GM12873 (cell line): ENCODE data around the gene NPAS3.

Experiments used
- CTCF ChIP-seq: IDR thresholded peaks from 2 replicates; pipeline ENCODE4 v1.5.1; 2012; ENCODE audit warnings: low read depth, mild to moderate bottlenecking, moderate library complexity, low read length, control low read depth; ENCODE audit not compliant: insufficient read depth; ENCODE audit errors: missing control alignments

The NPAS3 gene

DNA sequence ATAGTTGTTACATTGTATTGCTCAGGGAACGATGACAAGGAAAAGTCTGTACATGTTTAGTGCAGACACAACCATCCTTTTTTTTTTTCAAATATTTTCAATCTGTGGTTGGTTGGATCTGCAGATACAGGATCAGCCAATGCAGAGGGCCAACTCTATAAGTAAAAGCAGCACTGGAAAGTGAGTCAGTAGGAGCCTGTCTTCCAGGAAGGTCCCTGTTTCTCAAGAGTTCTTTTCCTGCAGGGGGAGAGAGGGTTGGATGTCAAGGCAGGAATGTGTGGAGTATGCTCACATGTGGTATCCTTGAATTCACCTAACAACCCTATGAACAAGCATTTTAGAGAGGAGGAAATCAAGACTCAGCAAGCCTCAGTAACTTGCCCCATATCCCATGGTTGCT is 409.1 kb downstream of the NPAS3 start:
- TF ChIP-seq CTCF = no peak

DNA sequence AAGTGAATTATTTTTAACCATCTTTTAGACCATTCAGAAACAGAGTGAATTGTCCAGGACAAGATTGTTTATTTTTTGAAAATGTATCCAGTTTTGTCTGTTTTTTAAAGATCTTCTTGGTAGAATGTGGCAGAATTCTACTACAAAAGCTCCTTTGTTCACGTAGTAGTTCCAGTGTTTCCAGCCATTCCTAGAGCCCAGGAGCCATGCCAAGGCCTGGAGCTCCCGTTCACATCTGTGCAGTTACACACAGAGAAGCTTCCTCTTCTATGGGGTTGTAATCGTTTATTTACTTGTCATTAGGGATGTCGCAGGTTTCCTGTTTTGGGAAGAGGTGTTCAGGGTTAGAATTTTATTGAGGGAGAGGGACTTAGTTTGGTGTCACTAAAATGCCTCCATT is 409.8 kb downstream of the NPAS3 start:
- TF ChIP-seq CTCF = no peak

GRCh38 chr14:33349871-33350270 is 411.2 kb downstream of the NPAS3 start:
- no peak for TF ChIP-seq CTCF

GRCh38 chr14:33350366-33350990 is 411.8 kb downstream of the NPAS3 start:
- TF ChIP-seq CTCF = no peak

GRCh38 chr14:33352821-33353220 is 414.1 kb downstream of the NPAS3 start:
- TF ChIP-seq CTCF = no peak

DNA sequence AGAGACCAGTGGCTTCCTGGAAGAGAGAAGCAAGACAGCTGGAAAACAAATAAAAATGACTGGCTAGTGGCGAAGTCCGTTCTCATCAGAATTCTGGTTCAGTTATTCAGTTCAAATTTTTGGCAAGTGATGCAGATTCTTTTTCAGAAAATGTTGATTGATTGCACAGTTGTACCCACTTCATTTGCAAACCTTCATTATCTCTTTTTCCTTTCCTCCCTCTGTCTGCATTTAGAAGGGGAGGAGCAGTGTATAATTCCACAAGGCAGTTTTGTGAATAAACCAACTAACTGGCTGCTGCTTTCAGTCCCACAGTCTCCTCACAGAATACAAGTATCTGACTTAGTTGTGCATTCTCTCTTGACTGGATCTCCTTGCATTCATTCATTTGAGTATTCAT is 417.5 kb downstream of the NPAS3 start:
- TF ChIP-seq CTCF = no peak

DNA sequence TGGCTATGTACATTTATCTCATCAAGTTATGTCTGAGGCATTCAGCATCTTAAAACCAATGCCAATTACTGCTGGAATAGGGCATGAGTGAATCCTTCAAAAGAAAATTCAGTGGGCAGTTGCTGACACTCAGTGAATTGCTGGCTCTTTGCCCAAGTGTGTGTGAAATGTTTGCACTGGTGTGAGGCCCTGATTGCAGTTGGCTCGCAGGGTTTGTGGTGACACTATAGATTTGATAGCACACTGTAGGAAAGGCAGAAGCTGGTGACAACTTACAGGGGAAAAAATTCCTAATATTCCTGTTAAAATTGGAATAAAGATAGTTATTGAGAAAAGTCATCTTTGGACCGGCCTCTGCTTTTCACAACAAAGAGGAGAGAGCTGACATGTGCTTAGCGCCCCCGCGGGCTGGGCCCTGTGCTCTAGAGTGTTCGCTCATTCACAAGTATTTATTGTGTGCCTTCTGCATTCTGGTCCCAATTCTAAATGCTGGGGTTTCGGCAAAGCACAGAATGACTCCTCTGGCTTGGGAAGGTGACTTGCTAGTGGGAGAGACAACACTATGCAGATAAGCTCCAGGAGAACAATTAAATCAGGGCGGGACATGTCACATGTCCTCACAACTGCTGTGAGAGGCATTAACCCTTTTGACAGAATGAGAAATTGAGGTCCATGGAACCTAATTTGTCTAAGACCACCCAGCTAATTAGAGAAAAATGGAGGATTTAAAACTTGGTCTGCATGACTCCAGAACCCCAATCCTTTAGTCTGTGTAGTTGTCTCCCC is 418.7 kb downstream of the NPAS3 start:
- no peak for TF ChIP-seq CTCF
